HepG2 (cell line): ENCODE measurements around the gene KAZN. TPM values are rescaled to one million over a fixed set of nuclear protein-coding genes. Genes with fewer than 3 reads are reported as not detected.

ENCODE experiments used
- ATAC-seq: fragments of 200-7000 bp; cut with Tn5 transposase; 3 replicates; pipeline ENCODE4 v1.9.1; 2020; ENCODE audit warnings: mild to moderate bottlenecking, moderate library complexity
- BruUV-seq: library from RNA; stranded (reverse); fragments of 400-500 nt; replicated peaks from 2 replicates; lab custom pipeline; 2021; lab: Mats Ljungman, UMichigan
- CTCF ChIA-PET: fragments of 300-600 bp; formaldehyde crosslinking; extraction: SDS; loops from one replicate; lab custom pipeline; 2021; ENCODE audit warnings: low total read pairs, inconsistent platforms, low intra/inter-chr PET ratio; lab: Yijun Ruan, JAX
- POLR2A ChIA-PET: fragments of 350-600 bp; sonication (Branson Sonifier 250); formaldehyde crosslinking; loops from one replicate; lab custom pipeline; 2020; ENCODE audit warnings: antibody characterized with exemption, inconsistent platforms; lab: Yijun Ruan, JAX
- DNase-seq: peaks from one replicate; pipeline ENCODE4 v3.0.0-alpha.2; 2015; ENCODE audit warnings: low spot score
- FAIRE-seq: peaks from 3 replicates; lab custom pipeline; 2011; peaks lifted over from hg19 to GRCh38; lab: Jason Lieb, UNC
- H2AFZ ChIP-seq: one replicate; pipeline ENCODE4 v1.6.1; 2011; ENCODE audit warnings: low read length, inconsistent platforms
- H3K27ac ChIP-seq: fragments of 300-600 bp; 3 replicates; pipeline ENCODE4 v1.8.0; 2011; ENCODE audit warnings: mixed run types, mild to moderate bottlenecking, mixed read lengths, low read length, inconsistent platforms; ENCODE audit not compliant: insufficient read depth; ENCODE audit errors: extremely low read length
- H3K27me3 ChIP-seq, 2 experiments: fragments of 200-600 bp in 1 of 2; 2 replicates in 1 of 2; 3 replicates in 1 of 2; pipeline versions ENCODE4 v1.6.0 to v1.8.0; 2011; ENCODE audit warnings: low read length in 2 of 2, mild to moderate bottlenecking in 2 of 2, moderate library complexity in 2 of 2, inconsistent platforms in 1 of 2; ENCODE audit not compliant: insufficient read depth in 2 of 2, control insufficient read depth in 1 of 2
- H3K36me3 ChIP-seq, 2 experiments: fragments of 200-600 bp in 1 of 2; replicated peaks in 1 of 2; 2 replicates in 1 of 2; 3 replicates in 1 of 2; pipeline versions ENCODE4 v1.5.1 to v1.8.0; 2011; ENCODE audit warnings: low read length in 2 of 2, inconsistent platforms in 1 of 2; ENCODE audit not compliant: insufficient read depth in 2 of 2, control insufficient read depth in 1 of 2
- H3K4me1 ChIP-seq: 2 replicates; pipeline ENCODE4 v1.5.1; 2012; ENCODE audit warnings: low read length, inconsistent platforms; ENCODE audit not compliant: insufficient read depth
- H3K4me2 ChIP-seq: 2 replicates; pipeline ENCODE4 v1.6.0; 2011; ENCODE audit warnings: low read depth, low read length, inconsistent platforms
- H3K4me3 ChIP-seq, 3 experiments: fragments of 200-600 bp in 1 of 3; sonication (generic), shearing (Covaris generic) in 1 of 3; replicated peaks in 1 of 3; 2 replicates each; pipeline ENCODE4 v1.5.1; 2011 to 2016; ENCODE audit warnings: low read length in 3 of 3, inconsistent platforms in 2 of 3, low read depth in 2 of 3, mild to moderate bottlenecking in 2 of 3, control low read depth in 1 of 3, mixed read lengths in 1 of 3; ENCODE audit not compliant: insufficient read depth in 1 of 3
- H3K79me2 ChIP-seq: one replicate; pipeline ENCODE4 v1.6.1; 2011; ENCODE audit warnings: low read length, inconsistent platforms; ENCODE audit not compliant: insufficient read depth
- H3K9ac ChIP-seq: 2 replicates; pipeline ENCODE4 v1.6.0; 2011; ENCODE audit warnings: mild to moderate bottlenecking, low read depth, low read length, inconsistent platforms; ENCODE audit not compliant: insufficient read depth
- H3K9me3 ChIP-seq: 2 replicates; pipeline ENCODE4 v1.5.1; 2012; ENCODE audit warnings: mild to moderate bottlenecking, low read length
- H4K20me1 ChIP-seq: 2 replicates; pipeline ENCODE4 v1.6.0; 2011; ENCODE audit warnings: inconsistent platforms, mild to moderate bottlenecking, low read length, moderate library complexity; ENCODE audit not compliant: insufficient read depth
- ATF3 ChIP-seq: sonication (generic); formaldehyde crosslinking; IDR thresholded peaks from 2 replicates; pipeline ENCODE4 v1.4.0; 2020; ENCODE audit warnings: missing genetic modification reagents
- HNF4A ChIP-seq: sonication (generic); formaldehyde crosslinking; IDR thresholded peaks from 2 replicates; pipeline ENCODE4 v1.4.0; 2020; ENCODE audit warnings: missing genetic modification reagents
- KDM5A ChIP-seq: fragments of 200-600 bp; sonication (generic); IDR thresholded peaks from 2 replicates; pipeline ENCODE4 v1.7.0; 2018; ENCODE audit warnings: antibody characterized with exemption, mild to moderate bottlenecking, low read length, borderline replicate concordance
- MEIS1 ChIP-seq: sonication (generic); formaldehyde crosslinking; IDR thresholded peaks from 2 replicates; pipeline ENCODE4 v1.9.0; 2021; ENCODE audit warnings: mild to moderate bottlenecking, missing genetic modification reagents, moderate library complexity, borderline replicate concordance
- THRA ChIP-seq: sonication (generic); formaldehyde crosslinking; IDR thresholded peaks from 2 replicates; pipeline ENCODE4 v1.4.0; 2020; ENCODE audit warnings: missing genetic modification reagents, borderline replicate concordance
- ZC3H4 ChIP-seq: sonication (generic); formaldehyde crosslinking; IDR thresholded peaks from 2 replicates; pipeline ENCODE4 v1.4.0; 2020; ENCODE audit warnings: missing genetic modification reagents, borderline replicate concordance
- ZNF275 ChIP-seq: sonication (generic); formaldehyde crosslinking; IDR thresholded peaks from 2 replicates; pipeline ENCODE4 v1.8.0; 2022; ENCODE audit warnings: missing genetic modification reagents, mild to moderate bottlenecking, inconsistent platforms, borderline replicate concordance
- ZNF383 ChIP-seq: sonication (generic); formaldehyde crosslinking; IDR thresholded peaks from 2 replicates; pipeline ENCODE4 v1.4.0; 2020; ENCODE audit warnings: missing genetic modification reagents, mild to moderate bottlenecking, borderline replicate concordance
- ZNF776 ChIP-seq: sonication (generic); formaldehyde crosslinking; IDR thresholded peaks from 2 replicates; pipeline ENCODE4 v1.4.0; 2020; ENCODE audit warnings: mild to moderate bottlenecking, missing genetic modification reagents
- ZNF784 ChIP-seq: sonication (generic); formaldehyde crosslinking; IDR thresholded peaks from 2 replicates; pipeline ENCODE4 v1.5.1; 2020; ENCODE audit warnings: missing genetic modification reagents, mild to moderate bottlenecking, borderline replicate concordance
- WGBS: methylation state at CpG from one replicate; pipeline ENCODE4 v1.1.6; 2017; ENCODE audit warnings: low lambda C conversion rate; 5-methylcytosine and 5-hydroxymethylcytosine counted together
- in situ Hi-C: cut with HindIII; loops from 2 replicates; pipeline ENCODE4 v1.10.0; 2017; ENCODE audit warnings: low pct_unique_long_range_greater_than_20kb; ENCODE audit not compliant: extremely low pct_ligation_motif_present
- intact Hi-C: fragments of 100-400 bp; cut with micrococcal nuclease; formaldehyde crosslinking; loops from one replicate; pipeline ENCODE4 v1.10.0; 2022; ENCODE audit not compliant: unreplicated experiment
- polyA plus RNA-seq, 8 experiments: library from polyadenylated mRNA; depleted of rRNA in 3 of 8; stranded (reverse) in 7 of 8; unstranded in 1 of 8; fragments of >200 nt; fragmentation: Illumina TruSeq in 4 of 8; extraction: Trizol in 4 of 8; gene quantifications; 2 replicates each; pipeline versions ENCODE4 v1.2.1 to v1.2.3, GENCODE V29; 2011 to 2016; ENCODE audit warnings: low read depth in 4 of 8, missing spikeins in 1 of 8, mixed read lengths in 1 of 8; ENCODE audit not compliant: insufficient read depth in 1 of 8
- total RNA-seq, 5 experiments: library from RNA; depleted of rRNA; stranded (reverse); fragments of >200 nt; fragmentation: Illumina TruSeq; extraction: Trizol; gene quantifications; 2 replicates each; pipeline ENCODE4 v1.2.3, GENCODE V29; 2016; ENCODE audit warnings: low read depth in 1 of 5

KAZN gene
- total and polyA plus RNA-seq, 2 of the 13 experiments (the other 11 are each of a cell fraction or from before 2014, with no cell fraction given) = 10.4 to 13.5 TPM

GRCh38 chr1:15028616-15029015 is 430.1 kb downstream of the KAZN start (continued):
- TF ChIP-seq THRA (CRISPR knock-in tag) (no peak), MEIS1 (CRISPR knock-in tag) (no peak), ZC3H4 (CRISPR knock-in tag) (no peak), ZNF776 (CRISPR knock-in tag) (no peak), ZNF383 (CRISPR knock-in tag) (no peak), ZNF784 (CRISPR knock-in tag) (no peak), KDM5A (no peak)

- WGBS = 100% methylated on average over 5 of the region's 6 CpGs
- ChIA-PET CTCF (no interaction called here), POLR2A (no interaction called here)
- in situ Hi-C loops = loop anchor here (25.0 kb wide), 3 partner anchors 117 to 1067 kb away; no protein-coding TSS in a partner anchor
- H3K27me3 ChIP-seq = no peaks in the 10 kb centered on the region
- peaks cover 2 to 4% of the 10 kb centered on the region in 2 experiments; a peak in 3 of 5 replicates for H3K36me3 ChIP-seq
- FAIRE-seq = no peak
- H3K9ac ChIP-seq = no peak overlapping the region
- no peak overlapping the region for H3K27ac ChIP-seq
- H3K9me3 ChIP-seq = no peaks in the 10 kb centered on the region
- H3K4me2 ChIP-seq = no peak overlapping the region
- H3K4me3 ChIP-seq = no peak overlapping the region
- ATAC-seq = no peak
- peaks cover 42% of the 10 kb centered on the region for H3K4me1 ChIP-seq
- peaks cover 3% of the 10 kb centered on the region; the same call in 1 of the 2 replicates for H4K20me1 ChIP-seq
- DNase-seq = no peak
- TF ChIP-seq ATF3 (CRISPR knock-in tag) = no peak
- TF ChIP-seq HNF4A (CRISPR knock-in tag) = no peak
- no peak for TF ChIP-seq ZNF275 (CRISPR knock-in tag)
- TF ChIP-seq, all 625 proteins: peak for 0
- no TSS peak for BruUV-seq
- intact Hi-C loops = no loop called here
- peaks cover 3% of the 10 kb centered on the region for H3K79me2 ChIP-seq
- no peak overlapping the region for H2AFZ ChIP-seq
Observed at GRCh38 chr1:15029036-15029435, 430.6 kb downstream of the KAZN start.
